DMS79 treated with DMSO at 0.1 percent for 48 hours (cell line): ENCODE measurements around the gene ARHGAP45.

Source experiments
- DNase-seq: peaks from one replicate; lab custom pipeline; 2025; lab: John Stamatoyannopoulos, UW

Gene ARHGAP45

GRCh38 chr19:1054102-1055027, 12.6 kb upstream of the ARHGAP45 start:
- no peak for DNase-seq

GRCh38 chr19:1055028-1055425, 11.9 kb upstream of the ARHGAP45 start:
- no peak for DNase-seq

- DNase-seq = no peak
Measured at GRCh38 chr19:1055886-1056620, 10.9 kb upstream of the ARHGAP45 start.

GRCh38 chr19:1057176-1057855, 9.7 kb upstream of the ARHGAP45 start:
- DNase-seq = peak; percentile 24

- no peak for DNase-seq
Measured at GRCh38 chr19:1058112-1058511, 8.9 kb upstream of the ARHGAP45 start.

- DNase-seq = no peak
Measured at GRCh38 chr19:1060689-1061088, 6.3 kb upstream of the ARHGAP45 start.

- DNase-seq = no peak
Measured at GRCh38 chr19:1061987-1062386, 5.0 kb upstream of the ARHGAP45 start.

- DNase-seq = no peak
Measured at GRCh38 chr19:1062387-1063029, 4.5 kb upstream of the ARHGAP45 start.

GRCh38 chr19:1063030-1063908, 3.7 kb upstream of the ARHGAP45 start:
- no peak for DNase-seq

- DNase-seq = no peak
Measured at GRCh38 chr19:1063909-1064660, 2.9 kb upstream of the ARHGAP45 start.

- DNase-seq = peak; percentile 34
Measured at GRCh38 chr19:1064661-1065605, 2.0 kb upstream of the ARHGAP45 start.

- no peak for DNase-seq
Measured at GRCh38 chr19:1065606-1066109, 1.3 kb upstream of the ARHGAP45 start.

GRCh38 chr19:1066251-1066747, 668 bp upstream of the ARHGAP45 start:
- no peak for DNase-seq

- DNase-seq = no peak
Measured at GRCh38 chr19:1067341-1067957, 482 bp downstream of the ARHGAP45 start.

- no peak for DNase-seq
Measured at GRCh38 chr19:1068009-1069001, 1.3 kb downstream of the ARHGAP45 start.

- no peak for DNase-seq
Measured at GRCh38 chr19:1069009-1069779, 2.2 kb downstream of the ARHGAP45 start.
